HEK293 (cell line): ENCODE data around the gene LGI2.
"Not testable (repeated sequence)": the region's sequence is repeated elsewhere in the genome, so short reads cannot be mapped to it uniquely, and the experiment has no call there.

Experiments
- CTCF ChIA-PET: fragments of 350-600 bp; formaldehyde crosslinking; extraction: SDS; loops from one replicate; lab custom pipeline; 2021; ENCODE audit warnings: antibody characterized with exemption; lab: Yijun Ruan, JAX
- POLR2A ChIA-PET: fragments of 300-600 bp; formaldehyde crosslinking; extraction: SDS; loops from one replicate; lab custom pipeline; 2020; ENCODE audit warnings: antibody characterized with exemption, inconsistent platforms; lab: Yijun Ruan, JAX
- H3K27ac ChIP-seq: fragments of 200-500 bp; sonication (Bioruptor generic); 2 replicates; pipeline ENCODE4 v1.5.1; 2014; ENCODE audit warnings: low read depth, low read length, control low read depth, inconsistent platforms; ENCODE audit errors: extremely low read depth
- H3K36me3 ChIP-seq, 2 experiments: fragments of 200-500 bp in 1 of 2; sonication (Bioruptor generic) in 1 of 2; 1 replicate in 1 of 2; 2 replicates in 1 of 2; pipeline ENCODE4 v1.5.1; 2014 to 2017; ENCODE audit warnings: inconsistent platforms in 2 of 2, low read length in 2 of 2; ENCODE audit not compliant: control insufficient read depth in 2 of 2, insufficient read depth in 1 of 2
- H3K4me1 ChIP-seq: fragments of 200-500 bp; sonication (Bioruptor generic); 2 replicates; pipeline ENCODE4 v1.5.1; 2014; ENCODE audit warnings: mild to moderate bottlenecking, low read length, inconsistent platforms; ENCODE audit not compliant: control insufficient read depth, insufficient read depth
- H3K4me3 ChIP-seq: 2 replicates; pipeline ENCODE4 v1.5.1; 2011; ENCODE audit warnings: low read depth, mild to moderate bottlenecking, control low read depth, low read length, moderate library complexity
- H3K9me3 ChIP-seq: fragments of 200-500 bp; sonication (Bioruptor generic); 2 replicates; pipeline ENCODE4 v1.5.1; 2014; ENCODE audit warnings: low read depth, low read length, inconsistent platforms; ENCODE audit not compliant: control insufficient read depth, insufficient read depth
- SCRT2 ChIP-seq: fragments of 450-650 bp; formaldehyde crosslinking; IDR thresholded peaks from 2 replicates; pipeline ENCODE4 v1.5.1; 2016; ENCODE audit warnings: missing biosample characterization, missing genetic modification characterization
- TCF7L2 ChIP-seq: IDR thresholded peaks from 2 replicates; pipeline ENCODE4 v1.6.1; 2011; ENCODE audit warnings: low read depth, mild to moderate bottlenecking, inconsistent platforms, low read length, moderate library complexity, borderline replicate concordance
- WT1 ChIP-seq: fragments of 450-650 bp; formaldehyde crosslinking; IDR thresholded peaks from 2 replicates; pipeline ENCODE4 v1.5.1; 2016; ENCODE audit warnings: missing biosample characterization, missing genetic modification characterization
- ZBTB8A ChIP-seq: fragments of 450-650 bp; formaldehyde crosslinking; IDR thresholded peaks from 2 replicates; pipeline ENCODE4 v1.5.1; 2016; ENCODE audit warnings: missing biosample characterization, missing genetic modification characterization
- ZNF121 ChIP-seq: fragments of 450-650 bp; formaldehyde crosslinking; IDR thresholded peaks from 2 replicates; pipeline ENCODE4 v1.5.1; 2016; ENCODE audit warnings: missing biosample characterization, missing genetic modification characterization
- ZNF157 ChIP-seq: fragments of 450-650 bp; formaldehyde crosslinking; IDR thresholded peaks from 2 replicates; pipeline ENCODE4 v1.5.1; 2016; ENCODE audit warnings: missing biosample characterization, missing genetic modification characterization
- ZNF248 ChIP-seq: fragments of 450-650 bp; formaldehyde crosslinking; IDR thresholded peaks from 2 replicates; pipeline ENCODE4 v1.5.1; 2017; ENCODE audit warnings: missing biosample characterization, missing genetic modification characterization
- ZNF280D ChIP-seq: fragments of 450-650 bp; formaldehyde crosslinking; IDR thresholded peaks from 2 replicates; pipeline ENCODE4 v1.5.1; 2016; ENCODE audit warnings: missing biosample characterization, missing genetic modification characterization
- ZNF513 ChIP-seq: fragments of 450-650 bp; IDR thresholded peaks from 2 replicates; pipeline ENCODE4 v1.5.1; 2018; ENCODE audit warnings: missing biosample characterization, missing genetic modification characterization
- ZNF544 ChIP-seq: fragments of 450-650 bp; formaldehyde crosslinking; IDR thresholded peaks from 2 replicates; pipeline ENCODE4 v1.5.0; 2017; ENCODE audit warnings: missing biosample characterization, missing genetic modification characterization
- ZNF555 ChIP-seq: fragments of 450-650 bp; formaldehyde crosslinking; conservative IDR thresholded peaks from 2 replicates; pipeline ENCODE4 v1.5.1; 2017; ENCODE audit warnings: missing biosample characterization, mild to moderate bottlenecking, missing genetic modification characterization, inconsistent platforms
- ZNF639 ChIP-seq: fragments of 450-650 bp; formaldehyde crosslinking; IDR thresholded peaks from 2 replicates; pipeline ENCODE4 v1.5.1; 2016; ENCODE audit warnings: missing biosample characterization, missing genetic modification characterization
- ZNF654 ChIP-seq: fragments of 450-650 bp; formaldehyde crosslinking; IDR thresholded peaks from 2 replicates; pipeline ENCODE4 v1.5.1; 2016; ENCODE audit warnings: low read depth, missing biosample characterization, missing genetic modification characterization
- ZNF76 ChIP-seq: fragments of 450-650 bp; formaldehyde crosslinking; IDR thresholded peaks from 2 replicates; pipeline ENCODE4; 2016; ENCODE audit warnings: low read depth, missing biosample characterization, missing genetic modification characterization, borderline replicate concordance
- ZSCAN18 ChIP-seq: fragments of 450-650 bp; formaldehyde crosslinking; IDR thresholded peaks from 2 replicates; pipeline ENCODE4 v1.5.1; 2016; ENCODE audit warnings: missing biosample characterization, missing genetic modification characterization
- ZXDB ChIP-seq: fragments of 450-650 bp; formaldehyde crosslinking; IDR thresholded peaks from 2 replicates; pipeline ENCODE4 v1.5.1; 2016; ENCODE audit warnings: missing biosample characterization, missing genetic modification characterization
- TF ChIP-seq, protein P1 (sequence below): fragments of 450-650 bp; formaldehyde crosslinking; IDR thresholded peaks from 2 replicates; pipeline ENCODE4 v1.5.1; 2016; ENCODE audit warnings: missing biosample characterization, missing genetic modification characterization
- TF ChIP-seq, protein P2 (sequence below): fragments of 450-650 bp; formaldehyde crosslinking; IDR thresholded peaks from 2 replicates; pipeline ENCODE4 v1.5.1; 2016; ENCODE audit warnings: missing biosample characterization, missing genetic modification characterization

The LGI2 gene

GRCh38 chr4:25015012-25015411 is 15.7 kb downstream of the LGI2 start:
- no peak overlapping the region for H3K27ac ChIP-seq
- CTCF ChIA-PET, result interaction anchor here (1.4 kb wide), 1 partner anchor 31 kb away, joined by 5 read pairs; no protein-coding TSS in a partner anchor
- no peak for TF ChIP-seq SCRT2 (tag by site-specific recombination)
- no peak for TF ChIP-seq ZNF654
- TF ChIP-seq ZXDB, result no peak
- TF ChIP-seq ZNF121 (tag by site-specific recombination), result no peak
- TF ChIP-seq ZNF555 (tag by site-specific recombination), result no peak
- no peak for TF ChIP-seq ZNF76
- no peak for TF ChIP-seq ZNF157 (tag by site-specific recombination)
- TF ChIP-seq ZNF544 (tag by site-specific recombination), result no peak
- POLR2A ChIA-PET, result no interaction called here
- H3K4me1 ChIP-seq, result no peaks in the 10 kb centered on the region
- no peak overlapping the region for H3K4me3 ChIP-seq
- no peaks in the 10 kb centered on the region for H3K36me3 ChIP-seq
- no peaks in the 10 kb centered on the region for H3K9me3 ChIP-seq

DNA sequence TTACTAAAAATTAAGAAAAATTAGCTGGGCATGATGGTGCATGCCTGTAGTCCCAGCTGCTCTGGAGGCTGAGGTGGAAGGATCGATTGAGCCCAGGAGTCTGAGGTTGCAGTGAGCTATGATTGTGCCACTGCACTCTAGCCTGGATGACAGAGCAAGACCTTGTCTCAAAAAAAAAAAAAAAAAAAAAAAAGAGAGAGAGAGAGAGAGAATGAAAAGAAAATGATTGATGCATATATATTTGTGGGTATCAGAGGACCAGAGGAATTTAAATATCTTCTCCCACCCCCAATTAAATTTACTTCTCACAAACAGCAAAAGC is 16.1 kb downstream of the LGI2 start:
- H3K4me3 ChIP-seq, H3K9me3 ChIP-seq, H3K36me3 ChIP-seq, H3K27ac ChIP-seq, CTCF ChIA-PET, H3K4me1 ChIP-seq, POLR2A ChIA-PET: not testable (repeated sequence)

DNA sequence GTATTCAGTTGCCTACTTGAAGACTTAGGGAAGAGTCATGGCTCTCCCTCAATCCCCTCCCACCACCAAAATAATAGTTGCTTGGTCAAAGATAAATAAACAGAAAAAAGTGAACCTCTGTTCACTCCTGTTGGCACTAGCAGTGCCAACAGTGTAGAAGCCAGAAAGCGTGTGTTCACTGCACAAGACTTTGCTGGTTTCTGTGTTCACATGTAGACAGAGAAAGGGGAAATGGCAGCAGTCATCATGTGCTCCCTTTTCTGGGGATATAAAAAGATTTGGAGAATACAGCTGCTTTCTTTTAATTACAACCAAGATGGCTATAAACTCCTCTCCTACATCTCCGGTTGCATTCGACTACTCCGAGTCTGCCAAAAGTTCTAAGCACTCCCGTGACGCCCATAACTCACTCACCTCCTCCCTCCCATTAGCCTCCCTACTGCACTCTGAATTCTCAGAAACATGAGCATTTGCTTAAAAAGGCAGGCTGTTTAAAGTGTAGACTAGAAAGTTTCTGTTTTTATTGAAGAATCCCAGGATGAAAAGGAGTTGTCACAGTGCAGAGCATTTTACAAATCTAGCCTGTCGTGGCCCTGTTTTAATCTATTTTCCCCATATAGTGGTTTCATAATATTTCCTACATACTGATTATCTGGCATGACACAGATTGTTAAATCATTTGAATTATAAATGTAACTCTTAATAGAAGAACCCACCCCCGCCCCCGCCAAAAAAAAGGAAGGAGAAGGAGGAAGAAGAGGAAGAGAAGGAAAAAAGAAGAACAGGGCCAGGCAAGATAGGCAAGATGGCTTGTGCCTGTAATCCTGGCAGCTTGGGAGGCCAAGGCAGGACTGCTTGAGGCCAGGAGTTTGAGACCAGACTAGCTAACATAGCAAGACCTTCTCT is 16.7 kb downstream of the LGI2 start:
- TF ChIP-seq ZNF513 (no peak), WT1 (peak; percentile 78)
- ChIA-PET POLR2A (no interaction called here), CTCF (no interaction called here)
- Histone ChIP-seq H3K27ac (no peak overlapping the region), H3K9me3 (no peaks in the 10 kb centered on the region), H3K4me1 (no peaks in the 10 kb centered on the region), H3K4me3 (no peak overlapping the region), H3K36me3 (no peaks in the 10 kb centered on the region)

- H3K27ac ChIP-seq, result no peak overlapping the region
- no peak overlapping the region for H3K4me3 ChIP-seq
- no peaks in the 10 kb centered on the region for H3K36me3 ChIP-seq
- POLR2A ChIA-PET, result interaction anchor here (0.6 kb wide), 1 partner anchor 161 kb away, joined by 3 read pairs; no protein-coding TSS in a partner anchor
- H3K9me3 ChIP-seq, result no peaks in the 10 kb centered on the region
- CTCF ChIA-PET, result interaction anchor here (0.7 to 1.2 kb wide), 2 partner anchors 22 to 32 kb away, joined by 3 to 5 read pairs; no protein-coding TSS in a partner anchor
- H3K4me1 ChIP-seq, result no peaks in the 10 kb centered on the region
- TF ChIP-seq ZNF280D (tag by site-specific recombination) (no peak), ZNF639 (tag by site-specific recombination) (no peak), ZNF248 (tag by site-specific recombination) (no peak), TCF7L2 (no peak), ZSCAN18 (no peak), ZBTB8A (no peak)
- TF ChIP-seq, protein P1, sequence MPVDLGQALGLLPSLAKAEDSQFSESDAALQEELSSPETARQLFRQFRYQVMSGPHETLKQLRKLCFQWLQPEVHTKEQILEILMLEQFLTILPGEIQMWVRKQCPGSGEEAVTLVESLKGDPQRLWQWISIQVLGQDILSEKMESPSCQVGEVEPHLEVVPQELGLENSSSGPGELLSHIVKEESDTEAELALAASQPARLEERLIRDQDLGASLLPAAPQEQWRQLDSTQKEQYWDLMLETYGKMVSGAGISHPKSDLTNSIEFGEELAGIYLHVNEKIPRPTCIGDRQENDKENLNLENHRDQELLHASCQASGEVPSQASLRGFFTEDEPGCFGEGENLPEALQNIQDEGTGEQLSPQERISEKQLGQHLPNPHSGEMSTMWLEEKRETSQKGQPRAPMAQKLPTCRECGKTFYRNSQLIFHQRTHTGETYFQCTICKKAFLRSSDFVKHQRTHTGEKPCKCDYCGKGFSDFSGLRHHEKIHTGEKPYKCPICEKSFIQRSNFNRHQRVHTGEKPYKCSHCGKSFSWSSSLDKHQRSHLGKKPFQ (tag by site-specific recombination), result no peak
- TF ChIP-seq, protein P2, sequence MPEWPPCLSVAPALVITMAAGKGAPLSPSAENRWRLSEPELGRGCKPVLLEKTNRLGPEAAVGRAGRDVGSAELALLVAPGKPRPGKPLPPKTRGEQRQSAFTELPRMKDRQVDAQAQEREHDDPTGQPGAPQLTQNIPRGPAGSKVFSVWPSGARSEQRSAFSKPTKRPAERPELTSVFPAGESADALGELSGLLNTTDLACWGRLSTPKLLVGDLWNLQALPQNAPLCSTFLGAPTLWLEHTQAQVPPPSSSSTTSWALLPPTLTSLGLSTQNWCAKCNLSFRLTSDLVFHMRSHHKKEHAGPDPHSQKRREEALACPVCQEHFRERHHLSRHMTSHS (tag by site-specific recombination), result no peak
Measured at GRCh38 chr4:25012655-25013054, 18.1 kb downstream of the LGI2 start.
